Measurements from ENCODE around the gene TAL2. TPM values are rescaled to one million over a fixed set of nuclear protein-coding genes. Genes with fewer than 3 reads are reported as not detected.
A peak's percentile ranks its signal among the peaks of the same experiment; 100 is the strongest.

TAL2 gene
- polyA plus RNA-seq, 4 donors = 0.89 to 3.2 (median 2.0) TPM

DNA sequence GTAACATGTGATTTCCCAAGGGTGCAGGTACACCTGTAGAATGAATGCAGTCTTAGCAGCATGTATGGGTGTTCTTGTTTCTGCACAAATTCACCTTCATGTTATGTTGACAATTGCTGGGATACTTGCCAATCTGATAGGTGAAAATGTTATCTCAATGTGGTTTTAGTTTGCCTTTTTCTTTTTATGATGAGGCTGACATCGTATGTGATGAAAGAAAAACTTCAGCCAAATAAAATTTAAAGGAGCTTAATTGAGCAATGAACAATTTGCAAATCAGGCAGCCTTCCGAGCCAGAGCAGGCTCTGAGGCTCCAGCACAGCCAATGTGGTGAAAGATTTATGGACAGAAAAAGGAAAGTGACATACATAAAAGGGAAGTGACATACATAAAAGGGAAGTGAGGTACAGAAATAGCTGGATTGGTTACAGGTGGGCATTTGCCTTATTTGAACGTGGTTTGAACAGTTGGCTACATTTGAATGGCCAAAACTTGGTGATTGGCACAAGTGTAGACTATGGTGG is 10.5 kb downstream of the TAL2 start:
- no peak for DNase-seq (ENCODE audit: low read depth in 4 of 4, low spot score in 3 of 4)

DNA sequence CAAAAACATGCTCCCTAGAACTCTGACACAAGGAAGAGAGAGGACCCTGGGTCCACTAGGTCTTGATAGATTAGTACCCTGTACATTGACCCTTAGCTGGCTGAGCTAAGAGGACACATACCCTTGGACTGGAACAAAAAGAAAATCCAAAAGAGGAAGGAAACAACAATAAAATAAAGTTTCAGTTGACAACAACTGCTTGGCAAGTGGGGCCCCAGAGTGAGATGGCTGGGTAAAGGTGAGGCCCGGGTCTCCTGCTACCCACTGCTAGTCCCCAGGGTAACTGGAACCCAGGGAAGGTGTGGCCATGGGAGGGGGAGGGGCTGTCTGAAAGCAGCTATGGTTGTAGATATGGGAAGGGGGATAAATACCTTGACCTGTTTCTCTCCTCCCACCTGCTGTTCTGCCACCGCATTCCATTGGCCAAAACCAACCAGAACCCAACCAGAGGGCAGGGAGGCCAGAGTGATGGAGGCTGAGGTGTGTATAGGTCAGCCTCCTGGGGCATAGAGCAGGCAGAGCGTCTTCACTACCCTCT is 11.7 kb downstream of the TAL2 start:
- DNase-seq (ENCODE audit: low read depth in 4 of 4, low spot score in 3 of 4) = no peak

DNA sequence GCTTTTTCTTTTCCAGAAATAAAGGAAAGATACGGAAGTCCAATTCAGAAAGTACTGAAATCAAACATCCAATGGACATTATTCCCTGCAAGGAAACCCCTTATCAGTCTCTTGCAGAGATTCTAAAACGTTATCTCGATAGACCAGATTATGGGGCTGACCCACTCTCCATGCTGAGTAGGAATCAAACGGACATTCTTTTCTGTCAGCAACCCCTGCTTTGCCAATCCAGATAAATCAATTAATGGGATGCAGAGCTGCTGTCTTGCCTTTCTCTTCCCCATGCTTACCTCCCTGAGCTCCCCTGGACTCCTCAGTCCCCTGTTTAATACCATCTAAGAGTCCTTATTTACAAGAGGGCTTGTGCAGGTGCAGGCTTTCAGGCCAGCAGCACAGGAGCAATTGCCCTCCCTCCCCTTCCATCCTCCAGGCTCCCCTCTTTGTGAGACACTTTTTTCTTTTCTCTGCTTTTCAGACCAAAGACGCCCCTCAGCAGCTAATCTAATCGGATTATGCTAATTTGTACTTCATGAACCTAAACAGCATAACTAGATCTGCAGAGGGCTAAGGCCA is 14.2 kb downstream of the TAL2 start:
- DNase-seq (ENCODE audit: low read depth in 4 of 4, low spot score in 3 of 4) = no peak

DNA sequence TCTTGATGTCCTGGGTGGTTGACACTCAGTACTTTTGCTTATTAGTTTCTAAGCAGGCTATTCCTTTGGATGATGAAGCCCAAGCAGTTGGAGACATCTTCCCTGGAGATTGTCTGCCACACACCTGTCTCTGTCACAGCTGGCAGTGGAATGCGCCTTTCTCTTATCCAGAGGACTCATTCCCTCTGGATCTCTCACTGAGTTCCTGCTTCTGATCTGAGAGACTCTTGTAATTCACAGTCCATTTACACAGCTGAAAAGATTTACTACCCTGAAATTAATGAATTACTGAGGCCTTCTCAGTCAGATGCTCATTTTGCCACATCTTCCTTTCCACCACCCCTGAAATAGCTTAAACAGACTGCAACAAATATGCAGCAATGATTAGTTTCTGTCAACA is 15.9 kb downstream of the TAL2 start:
- no peak for DNase-seq (ENCODE audit: low read depth in 4 of 4, low spot score in 3 of 4)

DNA sequence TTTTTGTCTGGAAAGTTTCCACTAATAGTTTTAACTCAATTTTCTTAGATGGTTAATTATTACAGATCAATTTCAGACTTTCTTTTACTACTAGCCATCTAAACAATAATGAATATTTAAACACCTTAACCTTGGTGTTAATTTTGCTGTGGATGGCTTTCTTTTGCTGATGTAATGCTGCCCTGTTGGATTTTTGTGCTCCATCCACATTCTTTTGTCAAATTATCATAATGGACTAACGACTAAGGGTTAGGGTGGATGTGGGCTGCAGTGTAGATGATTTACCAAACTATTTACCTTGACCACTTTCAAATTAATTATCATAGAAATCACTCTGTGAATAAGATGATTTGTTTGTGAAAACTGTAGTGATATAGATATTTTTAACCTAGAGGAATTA is 16.5 kb downstream of the TAL2 start:
- DNase-seq (ENCODE audit: low read depth in 4 of 4, low spot score in 3 of 4) = no peak

DNA sequence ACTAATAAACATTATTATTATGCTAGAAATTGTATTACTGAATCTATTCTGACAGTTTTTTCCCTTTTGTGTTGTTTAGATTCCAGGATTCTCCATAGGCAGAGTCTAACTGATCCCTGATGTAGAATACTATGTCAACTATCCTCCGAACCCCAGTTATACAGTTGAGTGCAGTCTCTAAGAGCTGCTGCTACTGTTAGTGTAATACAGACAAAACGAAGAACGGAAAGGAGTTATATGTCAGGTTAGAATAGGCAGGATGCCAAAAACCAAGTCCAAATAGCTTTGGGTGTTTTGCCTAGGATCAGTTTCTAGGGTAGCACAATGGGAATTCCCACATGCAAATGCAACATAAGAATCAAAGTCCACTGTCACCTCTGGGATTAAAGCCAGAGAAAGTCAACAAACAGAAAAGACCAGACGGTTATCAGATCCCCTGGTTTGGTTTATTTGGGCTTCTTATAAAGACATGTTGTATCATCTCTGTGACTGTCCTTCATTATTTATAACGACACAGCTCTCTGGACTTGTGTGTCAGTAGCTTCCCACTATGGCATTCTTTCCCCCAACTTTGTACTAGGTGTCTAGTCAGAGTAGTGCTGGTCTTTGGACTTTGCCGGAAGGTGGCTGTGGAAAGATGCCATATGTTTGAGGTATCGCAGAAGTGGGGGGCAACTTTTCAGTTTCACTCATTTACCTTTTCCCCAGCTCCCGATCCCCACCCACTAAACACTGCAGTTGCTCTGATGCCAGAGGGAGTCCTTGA is 17.2 kb downstream of the TAL2 start:
- DNase-seq (ENCODE audit: low read depth in 4 of 4, low spot score in 3 of 4) = no peak

DNA sequence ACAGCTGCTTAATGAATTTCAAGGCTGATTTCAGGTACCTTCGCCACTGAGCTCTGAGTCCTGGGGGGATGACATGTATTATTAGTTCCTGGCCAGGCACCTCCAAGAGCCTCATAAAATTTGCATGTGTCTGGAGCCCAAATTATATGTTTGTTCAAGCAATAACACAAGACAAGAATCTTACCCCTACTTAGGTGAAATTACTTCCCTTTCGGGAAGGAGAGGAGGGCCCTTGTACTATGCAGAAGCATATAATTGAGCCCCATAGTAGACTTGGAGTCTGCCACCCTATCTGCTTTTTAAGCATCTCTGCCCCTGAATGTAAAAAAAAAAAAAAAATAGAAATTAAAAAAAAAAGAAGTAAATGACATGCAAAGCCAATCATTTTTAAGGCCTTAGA is 19.1 kb downstream of the TAL2 start:
- DNase-seq (ENCODE audit: low read depth in 4 of 4, low spot score in 3 of 4) = no peak

DNA sequence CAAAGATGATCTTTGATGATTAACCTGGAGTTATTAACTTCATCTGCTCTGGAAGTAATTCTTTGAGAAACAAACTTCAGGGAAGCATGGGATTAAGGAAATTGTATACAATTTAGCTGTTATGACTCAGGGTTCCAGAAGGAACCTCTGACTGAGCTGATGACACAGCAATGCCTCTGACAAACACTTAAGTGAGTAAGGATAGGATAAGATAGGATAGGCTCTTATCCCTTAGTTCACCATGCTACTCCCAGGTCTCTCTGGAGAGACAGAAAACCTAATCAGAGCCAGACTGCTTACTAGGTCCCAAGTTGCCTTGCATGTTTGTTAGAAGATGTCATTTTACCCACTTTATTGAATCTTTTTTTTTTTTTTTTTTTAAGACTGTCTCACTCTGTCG is 19.5 kb downstream of the TAL2 start:
- no peak for DNase-seq (ENCODE audit: low read depth in 4 of 4, low spot score in 3 of 4)

DNA sequence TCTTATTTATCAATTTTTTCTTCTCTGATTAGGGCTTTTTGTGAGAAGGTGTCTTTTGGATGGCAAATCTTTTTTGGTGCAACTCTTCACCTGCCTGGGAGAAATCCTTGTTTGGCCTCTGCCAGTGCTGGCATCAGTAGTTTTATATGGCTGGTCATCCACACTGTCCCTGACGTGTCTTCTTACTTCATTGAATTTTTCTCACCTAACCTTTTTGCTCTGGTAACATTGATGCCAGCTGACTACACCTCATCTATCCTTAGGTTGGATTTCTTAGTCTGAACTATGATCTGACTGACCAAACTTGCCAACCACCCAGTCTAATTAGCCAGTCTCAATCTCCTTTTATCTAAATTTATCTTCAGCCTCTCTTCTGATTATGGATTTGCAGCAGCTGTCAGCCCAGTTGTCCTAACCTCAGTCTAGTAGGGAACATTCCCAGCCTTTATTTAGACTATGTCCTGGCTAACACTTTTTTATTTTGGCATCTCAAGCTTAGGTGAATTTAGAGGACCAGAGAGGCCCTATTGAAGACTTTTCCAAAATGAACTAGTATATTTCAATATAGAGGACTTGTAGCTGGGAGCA is 21.5 kb downstream of the TAL2 start:
- no peak for DNase-seq (ENCODE audit: low read depth in 4 of 4, low spot score in 3 of 4)

DNA sequence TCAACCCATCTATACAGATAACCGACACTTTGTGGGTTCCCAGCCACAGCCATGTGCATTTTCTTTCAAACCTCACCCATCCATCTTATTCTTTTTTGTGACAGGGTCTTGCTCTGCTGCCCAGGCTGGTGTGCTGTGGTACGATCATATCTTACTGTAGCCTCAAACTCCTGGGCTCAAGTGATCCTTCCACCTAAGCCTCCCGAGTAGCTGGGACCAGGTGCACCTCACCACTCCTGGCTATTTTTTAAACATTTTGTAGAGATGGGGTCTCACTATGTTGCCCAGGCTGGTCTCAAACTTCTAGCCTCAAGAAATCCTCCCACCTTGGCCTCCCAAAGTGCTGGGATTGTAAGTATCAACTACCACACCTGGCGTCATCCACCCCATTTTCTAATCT is 24.7 kb downstream of the TAL2 start:
- DNase-seq (ENCODE audit: low read depth in 4 of 4, low spot score in 3 of 4) = no peak

DNA sequence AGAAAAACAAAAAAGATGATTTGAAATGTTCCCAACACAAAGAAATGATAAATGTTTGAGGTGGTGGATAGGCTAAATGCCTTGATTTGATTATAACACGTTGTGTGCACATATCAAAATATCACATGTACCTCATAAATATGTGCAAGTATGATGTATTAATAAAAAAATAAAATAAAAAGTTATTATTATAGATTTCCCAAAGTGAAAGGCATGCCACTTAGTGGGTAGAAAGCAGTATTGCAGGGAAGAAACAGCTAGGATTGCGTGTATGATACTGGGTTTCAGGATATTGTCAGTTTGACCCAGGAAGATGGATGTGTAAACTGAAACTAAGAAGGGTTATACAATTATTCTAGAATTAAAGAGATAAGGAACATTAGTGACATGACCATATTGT is 28.5 kb downstream of the TAL2 start:
- no peak for DNase-seq (ENCODE audit: low read depth in 4 of 4, low spot score in 3 of 4)

DNA sequence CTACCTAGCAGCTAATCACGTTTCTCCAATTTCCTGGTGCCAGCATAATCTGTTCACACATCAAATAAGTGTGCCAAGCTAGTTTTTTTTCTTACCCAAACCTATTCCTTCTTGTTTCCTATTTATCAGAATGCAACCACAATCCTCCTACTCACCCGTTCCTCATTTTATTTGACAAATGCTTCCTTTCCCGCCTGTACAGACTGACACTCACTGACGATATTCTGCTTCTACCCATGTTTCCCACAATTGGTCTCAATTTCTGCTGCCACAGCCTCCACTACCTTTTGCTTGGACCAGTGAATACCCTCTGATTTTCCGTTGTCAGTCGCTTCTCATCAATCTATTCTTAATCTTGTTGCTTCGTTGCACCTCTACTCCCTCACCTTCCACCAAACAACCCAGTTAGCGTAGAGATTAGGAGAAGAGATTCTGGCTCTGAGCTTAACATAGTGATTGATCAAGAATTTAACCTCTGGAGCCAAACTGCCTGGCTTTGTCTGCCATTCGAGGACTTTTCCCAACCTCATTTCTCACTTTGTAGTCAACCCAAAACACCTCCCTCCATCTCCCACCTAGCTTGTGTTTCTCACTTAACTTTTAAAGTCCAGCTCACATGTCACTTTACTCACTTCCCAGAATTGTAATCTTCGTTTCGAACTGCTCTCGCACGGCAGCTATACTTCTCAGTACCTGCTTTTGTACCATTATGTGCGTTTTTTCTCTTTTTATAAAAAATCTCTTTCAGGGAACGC is 31.4 kb downstream of the TAL2 start:
- DNase-seq (ENCODE audit: low read depth in 4 of 4, low spot score in 3 of 4) = peak in 2 of 4 donors; percentile 17 to 25

DNA sequence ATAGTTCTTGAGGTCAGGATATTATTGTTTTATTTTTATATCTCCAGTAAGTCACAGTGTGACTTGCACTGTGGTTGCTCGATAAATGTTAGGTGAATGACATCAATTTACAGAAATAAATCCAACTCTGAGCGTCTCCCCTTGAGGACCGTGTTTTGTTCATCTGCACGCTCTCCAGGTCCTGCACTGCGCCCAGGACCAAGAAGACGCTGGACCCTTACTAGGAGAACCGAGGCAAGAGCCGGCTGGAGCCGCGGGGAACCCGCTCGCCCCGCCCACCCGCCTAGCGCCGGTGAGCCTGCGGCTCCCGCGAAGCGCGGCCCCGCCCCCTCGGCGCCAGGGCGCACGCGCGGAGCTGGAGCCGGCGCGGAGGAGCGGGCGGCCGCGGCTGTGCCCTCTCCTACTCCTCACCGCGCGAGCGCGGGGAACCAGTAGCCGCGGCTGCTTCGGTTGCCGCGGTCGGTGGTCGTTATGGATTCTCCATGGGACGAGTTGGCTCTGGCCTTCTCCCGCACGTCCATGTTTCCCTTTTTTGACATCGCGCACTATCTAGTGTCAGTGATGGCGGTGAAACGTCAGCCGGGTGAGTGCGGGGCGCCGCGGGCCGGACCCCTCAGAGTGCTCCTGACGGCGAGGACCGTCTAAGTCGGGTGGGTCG is 32.1 kb downstream of the TAL2 start, which contains the start of gene TMEM38B:
Gene TMEM38B, plus strand, starts transcription at position 352 of the 658 bp plus-strand sequence. Its CDS starts 120 bp downstream, at position 472.
- DNase-seq (ENCODE audit: low read depth in 4 of 4, low spot score in 3 of 4) = peak; percentile 55 to 81 (median 76)

DNA sequence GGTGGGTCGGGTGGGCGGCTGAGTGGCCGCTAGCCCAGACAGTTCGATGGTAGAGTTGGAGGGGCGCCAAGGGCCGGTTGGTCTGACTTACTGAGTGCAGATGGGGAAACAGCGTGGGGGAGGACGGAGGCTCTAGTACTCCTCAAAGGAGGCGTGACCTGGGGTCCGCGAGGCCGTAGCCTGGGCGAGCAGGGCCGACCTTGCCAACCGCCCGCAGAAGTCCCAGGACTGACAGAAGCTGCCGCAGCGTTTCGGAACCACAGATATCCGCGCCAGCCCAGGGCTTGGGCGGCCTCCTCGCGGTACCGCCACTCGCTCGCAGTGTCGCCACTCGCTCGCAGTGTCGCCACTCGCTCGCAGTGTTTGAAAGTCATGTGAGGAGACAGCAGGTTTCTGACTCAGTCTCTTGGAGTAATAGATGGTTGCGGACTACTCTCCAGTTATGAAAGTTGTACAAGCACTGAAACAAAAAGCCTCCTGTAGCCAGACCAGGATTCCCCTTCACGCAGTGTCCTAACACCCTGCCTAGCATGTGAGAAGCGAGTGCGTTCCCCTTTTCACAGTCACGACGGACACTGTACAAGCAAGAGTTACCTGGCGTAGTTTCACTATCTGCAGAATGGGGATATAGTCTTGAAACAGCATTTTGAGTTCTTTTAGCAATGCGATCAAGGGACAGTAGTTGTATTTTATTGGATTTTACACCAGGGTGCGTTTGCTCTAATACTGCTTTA is 32.8 kb downstream of the TAL2 start:
- peak; percentile 36 to 46 (median 40) for DNase-seq (ENCODE audit: low read depth in 4 of 4, low spot score in 3 of 4)

DNA sequence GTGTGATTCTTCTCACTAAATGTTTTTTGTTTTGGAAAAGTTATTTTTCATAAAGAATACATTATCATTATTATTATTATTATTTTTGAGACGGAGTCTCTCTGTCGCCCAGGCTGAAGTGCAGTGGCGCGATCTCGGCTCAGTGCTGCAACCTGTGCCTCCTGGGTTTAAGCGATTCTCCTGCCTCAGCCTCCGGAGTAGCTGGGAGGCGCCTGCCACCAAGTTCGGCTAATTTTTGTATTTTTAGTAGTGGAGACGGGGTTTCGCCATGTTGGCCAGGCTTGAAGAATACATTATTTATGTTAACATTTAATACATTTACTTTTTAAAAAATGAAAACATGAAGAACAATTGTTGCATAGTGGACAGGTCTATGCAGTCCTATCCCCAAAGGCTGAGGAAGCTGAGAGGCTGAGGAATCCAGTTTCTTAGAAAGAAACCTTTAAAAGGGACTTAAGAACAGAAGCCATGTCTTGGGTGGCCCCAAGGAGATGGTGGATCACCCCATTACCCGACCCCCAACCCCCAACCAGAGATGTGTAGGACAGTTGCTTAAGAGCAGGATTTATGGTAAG is 34.0 kb downstream of the TAL2 start:
- no peak for DNase-seq (ENCODE audit: low read depth in 4 of 4, low spot score in 3 of 4)

DNA sequence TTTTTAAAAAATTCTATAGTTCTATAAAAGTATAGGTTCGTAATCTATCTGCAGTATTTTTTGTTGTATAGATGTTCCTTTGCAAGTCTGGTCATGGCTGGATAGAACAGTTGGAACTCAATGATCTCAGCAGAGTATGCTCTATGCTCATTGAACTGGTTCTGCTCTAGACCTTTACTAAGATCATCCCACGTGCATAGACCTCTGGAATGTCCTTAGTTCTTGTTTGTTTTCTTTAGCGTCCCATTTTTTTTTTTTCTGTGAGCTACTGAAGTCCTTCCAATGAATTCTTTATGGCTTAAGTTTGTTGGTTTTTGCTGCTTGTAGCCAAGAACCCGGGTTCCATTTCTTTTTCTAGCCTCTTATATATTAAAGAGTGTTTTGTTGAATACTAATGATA is 35.6 kb downstream of the TAL2 start:
- DNase-seq (ENCODE audit: low read depth in 4 of 4, low spot score in 3 of 4) = no peak

DNA sequence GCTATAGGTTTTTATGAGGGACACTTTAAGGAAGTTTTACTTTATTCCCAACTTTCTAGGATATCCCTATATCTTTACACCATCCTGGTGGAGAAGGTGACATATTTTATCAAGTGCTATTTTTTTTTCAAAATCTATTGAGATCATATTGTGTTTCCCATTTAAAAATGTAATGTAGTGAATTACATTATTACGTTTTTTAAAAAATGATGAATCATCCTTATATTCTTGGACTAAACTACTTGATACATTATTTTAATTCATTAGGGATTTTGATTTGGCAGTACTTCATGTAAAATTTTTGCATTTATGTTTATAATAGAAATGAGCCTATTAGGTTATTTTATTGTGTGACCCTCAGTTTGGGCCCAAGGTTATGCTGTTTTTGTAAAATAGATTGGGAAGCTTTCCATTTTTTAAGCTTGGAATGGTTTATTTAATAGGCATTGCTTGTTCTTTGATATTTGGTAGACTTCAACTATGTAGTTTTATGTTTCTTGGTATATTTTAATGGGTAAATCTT is 36.2 kb downstream of the TAL2 start:
- DNase-seq (ENCODE audit: low read depth in 4 of 4, low spot score in 3 of 4) = no peak

DNA sequence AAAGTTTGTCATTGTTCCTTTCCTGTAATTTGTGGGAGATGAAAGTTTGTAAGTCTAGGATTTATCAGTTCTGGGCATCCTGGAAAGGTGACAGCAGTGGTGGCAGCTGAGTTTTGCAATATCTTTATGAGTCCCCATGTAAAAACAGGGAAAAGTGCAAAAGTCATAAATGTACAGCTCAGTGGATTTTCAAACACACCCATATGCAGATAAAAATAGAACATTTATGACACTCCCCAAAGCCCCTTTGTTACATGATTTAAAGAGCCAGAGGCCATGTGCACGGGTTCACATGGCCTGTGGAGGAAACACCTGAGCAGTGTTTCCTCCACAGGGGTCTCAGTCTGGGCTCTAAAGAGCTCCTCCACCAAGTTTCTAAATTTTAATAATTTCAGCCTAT is 38.4 kb downstream of the TAL2 start:
- DNase-seq (ENCODE audit: low read depth in 4 of 4, low spot score in 3 of 4) = no peak

DNA sequence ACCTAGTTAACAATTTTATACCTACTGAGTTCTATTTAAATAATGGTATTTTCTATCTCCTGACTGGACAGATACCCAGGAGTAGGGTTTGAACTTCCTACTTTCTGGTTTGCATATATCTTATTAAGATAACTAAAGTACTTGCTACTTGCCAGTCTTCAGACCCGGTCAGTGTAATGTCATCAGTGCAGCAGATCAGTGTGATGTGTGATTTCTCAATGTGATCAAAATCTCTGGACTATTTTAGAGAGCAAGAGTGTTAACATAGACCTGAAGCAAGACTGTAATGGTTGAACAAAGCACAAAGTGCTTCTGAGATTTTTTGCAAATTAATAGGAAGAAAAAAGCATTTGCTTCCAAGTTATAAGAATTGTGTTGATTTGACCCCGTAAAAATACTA is 38.9 kb downstream of the TAL2 start:
- no peak for DNase-seq (ENCODE audit: low read depth in 4 of 4, low spot score in 3 of 4)

All from left renal pelvis (tissue), 4 donors.